Central memory CD8-positive, alpha-beta T cell (primary cell): ENCODE data around the gene RLF.

Experiments used
- ATAC-seq: fragments of 150-1000 bp; cut with Tn5 transposase; replicated peaks from 2 replicates; pipeline ENCODE4 v1.10.0; 2022; ENCODE audit warnings: mild to moderate bottlenecking, moderate FRiP score, moderate number of reproducible peaks; ENCODE audit not compliant: poor library complexity, severe bottlenecking; ENCODE audit errors: extremely low read depth
- DNase-seq, 2 donors: peaks; one replicate each; pipeline ENCODE4 v3.0.0; 2021; ENCODE audit warnings: low spot score in 2 of 2
- H3K27ac Mint-ChIP-seq: one replicate; pipeline ENCODE4 v1.8.0; 2022; ENCODE audit warnings: low read depth, mild to moderate bottlenecking, moderate library complexity, mixed read lengths
- H3K27me3 Mint-ChIP-seq: one replicate; pipeline ENCODE4 v1.8.0; 2022; ENCODE audit warnings: mixed read lengths
- H3K36me3 Mint-ChIP-seq: one replicate; pipeline ENCODE4 v1.8.0; 2022; ENCODE audit warnings: mild to moderate bottlenecking, moderate library complexity, mixed read lengths; ENCODE audit not compliant: insufficient read depth
- H3K4me1 Mint-ChIP-seq: one replicate; pipeline ENCODE4 v1.8.0; 2022; ENCODE audit warnings: mixed read lengths
- H3K4me3 Mint-ChIP-seq: one replicate; pipeline ENCODE4 v1.8.0; 2022; ENCODE audit warnings: mild to moderate bottlenecking, moderate library complexity, mixed read lengths
- H3K9me3 Mint-ChIP-seq: one replicate; pipeline ENCODE4 v1.8.0; 2022; ENCODE audit warnings: mixed read lengths

RLF gene, protein sequence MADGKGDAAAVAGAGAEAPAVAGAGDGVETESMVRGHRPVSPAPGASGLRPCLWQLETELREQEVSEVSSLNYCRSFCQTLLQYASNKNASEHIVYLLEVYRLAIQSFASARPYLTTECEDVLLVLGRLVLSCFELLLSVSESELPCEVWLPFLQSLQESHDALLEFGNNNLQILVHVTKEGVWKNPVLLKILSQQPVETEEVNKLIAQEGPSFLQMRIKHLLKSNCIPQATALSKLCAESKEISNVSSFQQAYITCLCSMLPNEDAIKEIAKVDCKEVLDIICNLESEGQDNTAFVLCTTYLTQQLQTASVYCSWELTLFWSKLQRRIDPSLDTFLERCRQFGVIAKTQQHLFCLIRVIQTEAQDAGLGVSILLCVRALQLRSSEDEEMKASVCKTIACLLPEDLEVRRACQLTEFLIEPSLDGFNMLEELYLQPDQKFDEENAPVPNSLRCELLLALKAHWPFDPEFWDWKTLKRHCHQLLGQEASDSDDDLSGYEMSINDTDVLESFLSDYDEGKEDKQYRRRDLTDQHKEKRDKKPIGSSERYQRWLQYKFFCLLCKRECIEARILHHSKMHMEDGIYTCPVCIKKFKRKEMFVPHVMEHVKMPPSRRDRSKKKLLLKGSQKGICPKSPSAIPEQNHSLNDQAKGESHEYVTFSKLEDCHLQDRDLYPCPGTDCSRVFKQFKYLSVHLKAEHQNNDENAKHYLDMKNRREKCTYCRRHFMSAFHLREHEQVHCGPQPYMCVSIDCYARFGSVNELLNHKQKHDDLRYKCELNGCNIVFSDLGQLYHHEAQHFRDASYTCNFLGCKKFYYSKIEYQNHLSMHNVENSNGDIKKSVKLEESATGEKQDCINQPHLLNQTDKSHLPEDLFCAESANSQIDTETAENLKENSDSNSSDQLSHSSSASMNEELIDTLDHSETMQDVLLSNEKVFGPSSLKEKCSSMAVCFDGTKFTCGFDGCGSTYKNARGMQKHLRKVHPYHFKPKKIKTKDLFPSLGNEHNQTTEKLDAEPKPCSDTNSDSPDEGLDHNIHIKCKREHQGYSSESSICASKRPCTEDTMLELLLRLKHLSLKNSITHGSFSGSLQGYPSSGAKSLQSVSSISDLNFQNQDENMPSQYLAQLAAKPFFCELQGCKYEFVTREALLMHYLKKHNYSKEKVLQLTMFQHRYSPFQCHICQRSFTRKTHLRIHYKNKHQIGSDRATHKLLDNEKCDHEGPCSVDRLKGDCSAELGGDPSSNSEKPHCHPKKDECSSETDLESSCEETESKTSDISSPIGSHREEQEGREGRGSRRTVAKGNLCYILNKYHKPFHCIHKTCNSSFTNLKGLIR (N-terminal part only)

DNA sequence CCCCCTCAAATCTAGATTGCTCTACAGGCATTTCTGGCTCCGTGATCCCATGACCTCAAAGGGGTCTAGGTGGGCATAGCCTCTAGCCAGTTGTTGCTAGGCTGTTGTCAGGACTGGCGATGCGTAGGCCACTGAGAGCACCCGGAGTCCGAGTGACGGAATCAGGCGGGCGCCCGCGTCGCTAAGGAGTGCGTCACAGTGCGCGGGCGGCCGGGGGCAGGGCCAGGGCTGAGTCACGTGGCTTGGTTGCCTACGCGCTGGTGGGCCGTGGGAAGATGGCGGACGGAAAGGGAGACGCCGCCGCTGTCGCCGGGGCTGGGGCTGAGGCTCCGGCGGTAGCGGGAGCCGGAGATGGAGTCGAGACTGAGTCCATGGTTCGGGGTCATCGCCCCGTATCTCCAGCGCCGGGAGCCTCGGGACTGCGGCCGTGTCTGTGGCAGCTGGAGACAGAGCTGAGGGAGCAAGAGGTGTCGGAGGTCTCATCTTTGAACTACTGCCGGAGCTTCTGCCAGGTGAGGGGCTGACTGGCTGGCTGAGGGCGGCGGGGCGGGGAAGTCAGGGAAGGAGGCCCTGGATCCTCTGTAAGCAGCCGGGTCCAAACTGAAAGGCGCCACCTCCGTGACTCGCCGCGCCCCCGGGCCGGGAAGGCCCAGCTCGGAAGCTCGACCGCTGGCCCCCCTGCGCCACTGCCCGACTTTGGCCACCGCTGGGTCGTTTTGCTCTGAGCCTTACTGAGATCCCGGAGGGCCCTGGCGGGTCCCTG, at the start of gene RLF:
TSS of gene RLF (plus strand) at position 263 of the 763 bp plus-strand sequence. CDS start at position 276, 13 bp downstream.
- H3K9me3 Mint-ChIP-seq, result no peaks in the 10 kb centered on the region
- H3K36me3 Mint-ChIP-seq, result peaks cover 9% of the 10 kb centered on the region
- no peaks in the 10 kb centered on the region for H3K27me3 Mint-ChIP-seq
- H3K27ac Mint-ChIP-seq, result no peak within 1 kb of the TSS
- DNase-seq (peak; percentile 88 to 93), ATAC-seq (peak; percentile 98)
- peaks cover 6% of the 10 kb centered on the region for H3K4me1 Mint-ChIP-seq
- no peak within 1 kb of the TSS for H3K4me3 Mint-ChIP-seq

DNA sequence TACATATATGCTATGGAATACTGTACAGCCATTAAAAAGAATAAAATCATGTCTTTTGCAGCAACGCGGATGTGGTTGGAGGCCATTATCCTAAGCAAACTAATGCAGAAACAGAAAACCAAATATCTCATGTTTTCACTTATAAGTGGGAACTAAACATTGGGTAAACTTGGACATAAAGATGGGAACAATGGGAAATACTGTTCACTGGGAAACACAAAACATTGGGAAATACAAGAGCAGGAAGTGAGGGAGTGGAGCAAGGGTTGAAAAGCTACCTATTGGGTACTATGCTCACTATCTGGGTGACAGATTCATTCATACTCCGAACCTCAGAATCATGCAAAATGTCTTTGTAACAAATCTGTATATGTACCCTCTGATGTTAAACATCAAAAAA, 46.8 kb upstream of the RLF start:
- DNase-seq (no peak), ATAC-seq (no peak)
- no peak overlapping the region for H3K27ac Mint-ChIP-seq
- no peaks in the 10 kb centered on the region for H3K36me3 Mint-ChIP-seq
- no peak overlapping the region for H3K4me3 Mint-ChIP-seq
- no peaks in the 10 kb centered on the region for H3K4me1 Mint-ChIP-seq
- H3K9me3 Mint-ChIP-seq, result peaks cover 5% of the 10 kb centered on the region
- peaks cover 85% of the 10 kb centered on the region for H3K27me3 Mint-ChIP-seq

DNA sequence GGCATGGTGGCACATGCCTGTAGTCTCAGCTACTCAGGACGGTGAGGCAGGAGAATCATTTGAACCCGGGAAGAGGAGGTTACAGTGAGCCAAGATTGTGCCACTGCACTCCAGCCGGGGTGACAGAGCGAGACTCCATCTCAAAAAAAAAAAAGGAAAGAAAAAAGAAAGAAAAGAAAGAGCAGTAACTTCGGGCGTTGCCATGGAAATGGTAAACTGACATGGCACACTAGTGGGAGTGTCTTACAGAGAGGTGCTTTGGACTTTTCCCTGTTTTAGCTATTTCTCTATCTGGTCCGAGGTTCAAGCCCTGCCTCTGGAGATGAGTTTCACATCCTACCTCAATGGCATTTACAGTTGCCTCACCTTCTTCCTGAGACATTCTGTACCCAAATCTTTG, 41.1 kb upstream of the RLF start:
- Mint-ChIP-seq H3K4me1 (no peaks in the 10 kb centered on the region), H3K36me3 (no peaks in the 10 kb centered on the region)

DNA sequence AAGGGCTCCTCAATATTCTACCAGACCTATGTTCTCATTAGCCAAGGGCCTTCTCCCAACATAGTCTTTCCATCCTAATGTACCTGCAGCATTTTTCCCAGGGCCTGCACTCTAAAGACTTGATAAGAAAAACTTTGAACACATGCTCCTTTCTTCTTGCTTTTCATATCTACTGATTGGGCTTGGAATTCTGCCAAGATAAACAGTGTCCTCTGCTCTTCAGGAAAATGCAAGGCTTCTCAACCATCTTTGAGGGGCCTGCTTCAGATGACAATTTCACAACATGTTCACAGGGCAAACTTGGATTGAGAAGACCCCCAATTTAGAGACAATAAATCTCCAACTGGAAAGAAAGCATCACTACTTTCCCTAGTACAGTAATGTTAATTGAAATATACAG, 38.3 kb upstream of the RLF start:
- H3K9me3 Mint-ChIP-seq, result no peaks in the 10 kb centered on the region
- no peak for ATAC-seq

More for the DNA sequence above, 41.1 kb upstream of the RLF start:
- peaks cover 38% of the 10 kb centered on the region for H3K27me3 Mint-ChIP-seq
- H3K27ac Mint-ChIP-seq, result no peak overlapping the region
- no peaks in the 10 kb centered on the region for H3K9me3 Mint-ChIP-seq
- DNase-seq (no peak), ATAC-seq (no peak)
- H3K4me3 Mint-ChIP-seq, result no peak overlapping the region

DNA sequence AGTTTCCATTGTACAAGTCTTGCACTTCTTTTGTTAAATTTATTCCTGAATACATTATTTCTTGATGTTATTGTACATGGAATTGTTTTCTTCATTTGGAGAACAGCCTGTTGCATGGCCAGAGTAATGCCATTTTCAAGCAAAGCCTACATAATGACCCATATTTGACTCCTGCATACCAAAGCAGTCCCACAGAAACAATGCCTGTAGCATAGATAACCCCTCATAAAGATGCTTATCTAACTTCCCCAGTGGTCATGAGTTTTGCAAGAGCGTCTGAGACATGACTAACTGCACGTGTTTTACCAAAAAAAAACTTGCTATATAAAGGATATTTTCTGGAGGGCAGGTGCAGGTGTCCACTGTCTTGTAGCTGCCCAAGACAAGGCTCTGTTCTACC, 30.3 kb upstream of the RLF start:
- no peak overlapping the region for H3K4me3 Mint-ChIP-seq
- peaks cover 16% of the 10 kb centered on the region for H3K27me3 Mint-ChIP-seq
- no peak for ATAC-seq
- no peak for DNase-seq
- no peaks in the 10 kb centered on the region for H3K36me3 Mint-ChIP-seq
- H3K9me3 Mint-ChIP-seq, result no peaks in the 10 kb centered on the region
- no peaks in the 10 kb centered on the region for H3K4me1 Mint-ChIP-seq
- H3K27ac Mint-ChIP-seq, result no peak overlapping the region

More for the DNA sequence above, 38.3 kb upstream of the RLF start:
- no peak overlapping the region for H3K27ac Mint-ChIP-seq
- no peaks in the 10 kb centered on the region for H3K4me1 Mint-ChIP-seq
- peaks cover 18% of the 10 kb centered on the region for H3K27me3 Mint-ChIP-seq
- H3K36me3 Mint-ChIP-seq, result no peaks in the 10 kb centered on the region
- no peak for DNase-seq
- H3K4me3 Mint-ChIP-seq, result no peak overlapping the region

DNA sequence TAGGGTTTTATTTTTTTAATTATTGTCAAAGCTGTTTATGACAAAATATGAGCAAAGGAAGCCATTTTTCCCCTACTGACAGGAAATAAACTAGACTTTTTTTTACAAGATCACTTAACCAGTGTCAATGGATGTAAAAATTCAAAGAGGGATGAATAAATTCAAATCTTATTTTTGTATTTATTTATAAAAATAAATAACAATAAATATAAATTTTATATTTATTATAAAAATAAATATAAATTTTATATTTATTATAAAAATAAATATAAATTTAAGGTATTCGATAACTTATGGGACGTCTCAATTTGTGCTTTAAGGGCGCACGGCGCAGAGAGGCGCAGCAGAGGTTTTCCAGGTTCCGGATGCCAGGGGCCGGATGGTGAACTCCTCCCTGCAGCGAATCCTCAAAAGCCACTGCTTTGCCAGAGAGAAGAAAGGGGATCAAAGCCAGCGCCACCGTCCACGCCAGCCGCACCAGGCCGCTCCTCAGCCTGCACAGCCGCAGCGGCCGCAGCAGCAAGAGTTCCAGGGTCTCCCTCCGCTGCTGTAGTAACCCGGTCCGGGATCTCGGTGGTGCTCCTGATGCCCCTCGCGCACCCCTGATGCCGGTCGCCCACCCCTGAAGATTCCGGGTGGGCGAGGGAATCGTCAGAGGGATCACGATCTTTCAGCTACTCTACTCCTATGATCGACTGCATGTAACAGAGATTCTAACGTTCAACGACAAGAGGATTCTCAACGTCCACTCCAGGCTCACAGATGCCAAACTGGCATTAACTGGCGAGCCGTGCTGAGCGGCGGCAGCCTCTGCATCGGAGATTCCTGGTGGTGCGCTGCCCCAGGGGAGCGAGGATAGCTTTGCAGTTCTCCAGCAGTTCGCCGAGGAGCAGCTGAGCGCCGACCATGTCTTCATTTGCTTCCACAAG, 28.5 kb upstream of the RLF start:
- ATAC-seq (no peak), DNase-seq (no peak)
- Mint-ChIP-seq H3K27me3 (peaks cover 16% of the 10 kb centered on the region), H3K4me3 (no peak overlapping the region), H3K27ac (no peak overlapping the region), H3K9me3 (no peaks in the 10 kb centered on the region), H3K4me1 (no peaks in the 10 kb centered on the region), H3K36me3 (no peaks in the 10 kb centered on the region)

DNA sequence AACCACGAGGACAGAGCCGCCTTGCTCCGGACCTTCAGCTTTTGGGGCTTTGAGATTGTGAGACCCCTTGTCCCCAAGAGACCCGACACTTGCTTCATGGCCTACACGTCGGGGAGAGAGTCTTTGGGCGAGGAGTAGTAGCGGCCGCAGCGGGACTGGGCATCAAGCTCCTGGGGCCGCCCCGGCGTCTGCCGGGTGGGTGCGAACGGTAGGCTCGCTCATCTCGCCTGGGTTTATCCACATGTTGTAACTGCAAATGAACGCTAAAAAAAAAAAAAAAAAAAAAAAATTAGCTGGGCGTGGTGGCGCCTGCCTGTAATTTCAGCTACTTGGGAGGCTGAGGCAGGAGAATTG, 27.9 kb upstream of the RLF start:
- Mint-ChIP-seq H3K4me3 (no peak overlapping the region), H3K27me3 (peaks cover 16% of the 10 kb centered on the region)
- no peak for DNase-seq

DNA sequence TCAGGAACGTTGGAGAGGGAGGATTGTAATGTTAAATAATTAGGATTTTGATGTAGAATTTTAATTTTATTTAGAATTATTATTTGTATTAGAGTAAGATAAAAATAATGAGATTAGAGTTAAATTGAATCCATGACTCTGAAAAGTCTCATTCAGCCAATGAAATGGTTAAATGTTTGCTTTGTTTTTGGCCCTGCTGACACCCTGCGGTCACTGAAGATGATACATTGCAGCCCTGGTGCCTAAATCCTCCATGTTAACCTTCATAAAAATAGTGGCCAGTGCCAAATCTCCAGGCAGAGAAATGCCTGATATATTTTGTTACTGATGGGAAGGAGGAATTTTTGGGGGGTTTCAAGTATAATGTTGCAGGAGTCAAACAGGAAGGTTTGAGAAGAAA, 27.3 kb upstream of the RLF start:
- no peaks in the 10 kb centered on the region for H3K36me3 Mint-ChIP-seq
- no peak overlapping the region for H3K4me3 Mint-ChIP-seq
- no peak overlapping the region for H3K27ac Mint-ChIP-seq
- H3K9me3 Mint-ChIP-seq, result no peaks in the 10 kb centered on the region
- ATAC-seq (no peak), DNase-seq (no peak)
- H3K27me3 Mint-ChIP-seq, result peaks cover 16% of the 10 kb centered on the region
- no peaks in the 10 kb centered on the region for H3K4me1 Mint-ChIP-seq

More for the DNA sequence above, 27.9 kb upstream of the RLF start:
- Mint-ChIP-seq H3K4me1 (no peaks in the 10 kb centered on the region), H3K27ac (no peak overlapping the region), H3K36me3 (no peaks in the 10 kb centered on the region), H3K9me3 (no peaks in the 10 kb centered on the region)
- ATAC-seq, result no peak

DNA sequence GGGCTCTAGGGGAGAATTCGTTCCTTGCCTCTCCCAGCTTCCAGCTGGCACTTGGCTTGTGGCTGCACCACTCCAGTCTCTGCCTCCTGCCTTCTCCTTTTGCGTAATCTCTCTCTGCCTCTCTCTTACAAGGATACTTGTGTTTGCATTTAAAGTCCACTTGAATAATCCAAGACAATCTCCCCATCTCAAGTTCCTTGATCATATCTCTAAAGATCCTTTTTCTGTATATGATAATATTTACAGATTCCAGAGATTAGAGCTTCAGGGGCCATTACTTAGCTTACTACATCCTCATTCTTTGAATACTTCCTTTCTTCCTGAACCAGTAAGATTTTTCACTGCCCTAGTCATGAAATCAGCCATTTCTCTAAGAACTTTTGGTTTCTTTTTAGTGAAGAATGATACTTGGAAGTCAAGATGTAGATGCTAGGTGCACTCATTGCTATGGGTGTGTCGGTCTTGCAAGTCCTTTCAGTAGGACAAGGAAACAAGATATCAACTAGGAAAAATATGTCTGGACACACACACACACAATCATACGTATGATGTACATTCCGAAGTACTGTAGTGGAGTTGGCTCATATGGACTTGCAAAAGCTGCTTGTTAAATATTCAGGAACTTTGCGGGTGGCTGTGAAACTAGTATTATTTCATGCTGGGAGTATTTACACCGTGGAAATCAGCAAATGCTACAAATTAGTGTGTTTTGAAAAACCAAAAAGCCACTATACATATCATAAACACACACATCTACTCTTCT, 20.8 kb upstream of the RLF start:
- Mint-ChIP-seq H3K27ac (no peak overlapping the region), H3K9me3 (no peaks in the 10 kb centered on the region), H3K4me1 (peaks cover 7% of the 10 kb centered on the region), H3K27me3 (peaks cover 29% of the 10 kb centered on the region), H3K4me3 (no peak overlapping the region), H3K36me3 (no peaks in the 10 kb centered on the region)
- no peak for DNase-seq
- no peak for ATAC-seq

DNA sequence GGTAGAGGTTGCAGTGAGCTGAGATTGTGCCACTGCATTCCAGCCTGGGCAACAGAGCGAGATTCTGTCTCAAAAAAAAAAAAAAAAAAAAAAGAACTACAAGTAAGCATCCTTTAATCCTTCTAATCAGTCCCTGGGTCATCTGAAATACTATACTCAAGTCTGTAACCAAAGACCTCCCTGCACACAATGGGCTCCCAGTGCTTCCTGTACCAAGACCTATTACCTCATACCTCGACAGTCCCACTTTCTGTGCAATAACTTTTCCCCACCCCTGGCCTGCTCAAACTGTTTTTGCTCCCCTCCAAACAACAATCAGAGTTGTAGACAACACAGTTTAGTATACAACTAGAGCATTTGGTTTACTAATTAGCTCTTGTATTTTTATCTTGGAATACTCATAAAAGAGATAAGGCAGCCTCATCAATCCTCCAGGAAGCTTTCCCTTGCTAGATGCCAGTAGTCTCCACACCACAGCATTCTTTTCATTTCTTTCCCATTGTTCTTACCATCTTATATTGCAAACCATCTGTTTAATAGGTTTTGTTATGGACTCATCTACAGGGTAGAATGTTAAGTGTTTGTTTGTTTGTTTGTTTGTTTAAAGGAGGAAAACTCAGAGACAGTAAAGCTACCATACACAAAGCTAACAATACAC, 19.2 kb upstream of the RLF start:
- DNase-seq, result no peak
- no peak overlapping the region for H3K4me3 Mint-ChIP-seq
- no peak for ATAC-seq
- H3K36me3 Mint-ChIP-seq, result no peaks in the 10 kb centered on the region
- H3K4me1 Mint-ChIP-seq, result peaks cover 7% of the 10 kb centered on the region
- no peaks in the 10 kb centered on the region for H3K9me3 Mint-ChIP-seq
- H3K27me3 Mint-ChIP-seq, result peaks cover 45% of the 10 kb centered on the region
- no peak overlapping the region for H3K27ac Mint-ChIP-seq
